Measurements from ENCODE around the gene HHIPL2. TPM values are rescaled to one million over a fixed set of nuclear protein-coding genes. Genes with fewer than 3 reads are reported as not detected.

Gene HHIPL2
- total and polyA plus RNA-seq, 2 of the 4 experiments (the other 2 are of a cell fraction) = under 0.01 to 0.12 TPM

DNA sequence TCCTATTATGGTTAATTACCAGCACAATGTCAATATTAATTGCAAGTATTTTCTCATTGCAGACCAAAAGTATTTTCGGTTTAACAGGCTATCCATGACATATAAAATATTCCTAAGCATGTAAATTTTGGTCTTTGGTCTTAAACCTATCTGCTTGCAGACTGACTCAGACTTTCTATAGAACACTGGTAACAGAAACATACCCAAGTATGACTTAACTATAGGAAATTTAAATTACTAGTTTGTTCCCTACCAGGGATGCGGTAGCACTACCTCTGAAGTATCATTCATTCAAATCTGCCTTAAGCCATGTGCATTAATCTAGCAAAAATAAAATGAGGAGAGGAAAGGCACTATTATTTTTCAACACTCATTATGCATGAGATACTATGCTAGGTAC lies 38.9 kb upstream of the HHIPL2 start:
- H2BK15ac ChIP-seq (ENCODE audit: low read depth, low read length) = no peak overlapping the region
- H3K4me1 ChIP-seq (ENCODE audit: control insufficient read depth, insufficient read depth, low read length) = peaks cover 4% of the 10 kb centered on the region; the same call in 1 of the 2 replicates
- H2AFZ ChIP-seq (replicated peaks; ENCODE audit: low read length, poor library complexity) = no peak overlapping the region
- no peaks in the 10 kb centered on the region for H4K20me1 ChIP-seq (ENCODE audit: insufficient read depth, low read length)
- ATAC-seq (ENCODE audit: low read depth) = no peak
- no peak overlapping the region for H2BK120ac ChIP-seq (ENCODE audit: low read depth, low read length)
- no peak overlapping the region for H2BK20ac ChIP-seq (ENCODE audit: low read depth, low read length)
- CTCF ChIA-PET = no interaction called here
- WGBS, 2 experiments (ENCODE audit: extremely low coverage in 2 of 2, insufficient read length in 1 of 2) = no CpG with 5 or more reads among the region's 2 CpGs
- no peak overlapping the region for H4K91ac ChIP-seq (ENCODE audit: insufficient read depth, low read depth, low read length)
- no peak overlapping the region for H3K27ac ChIP-seq (ENCODE audit: insufficient read depth, low read length)
- H3K9me1 ChIP-seq (ENCODE audit: insufficient read depth, low read length) = no peaks in the 10 kb centered on the region
- no peak overlapping the region for H3K56ac ChIP-seq (ENCODE audit: extremely low read depth, insufficient read depth, low read length)
- TF ChIP-seq FOS (IDR thresholded peaks at IDR 0.05; ENCODE audit: low read depth, low read length) = no peak
- TF ChIP-seq BHLHE40 (IDR thresholded peaks at IDR 0.05; ENCODE audit: low read depth, low read length) = no peak
- no peak for TF ChIP-seq USF2 (IDR thresholded peaks at IDR 0.05; ENCODE audit: low read depth, low read length)
- H2AK5ac ChIP-seq (ENCODE audit: low read depth, low read length) = no peak overlapping the region
- peaks cover 3% of the 10 kb centered on the region; the same call in 1 of the 2 replicates for H3K36me3 ChIP-seq (ENCODE audit: control insufficient read depth, insufficient read depth, low read length)
- in situ Hi-C loops (cut with MboI; ENCODE audit: low sequenced_read_pairs) (no loop called here), intact Hi-C loops (cut with micrococcal nuclease) (no loop called here), dilution Hi-C loops (cut with HindIII; ENCODE audit: low sequenced_read_pairs, unreplicated experiment) (no loop called here)
- H3K23ac ChIP-seq (ENCODE audit: low read depth, low read length) = no peak overlapping the region
- DNase-seq = no peak
- no peaks in the 10 kb centered on the region for H3K27me3 ChIP-seq (ENCODE audit: control insufficient read depth, insufficient read depth, low read length)
- H3K14ac ChIP-seq (replicated peaks; ENCODE audit: low read depth, low read length) = no peak overlapping the region
- no peak overlapping the region for H3K18ac ChIP-seq (ENCODE audit: low read depth, low read length)
- no peak overlapping the region for H4K8ac ChIP-seq (ENCODE audit: low read depth in 2 of 2, low read length in 2 of 2)
- H2BK5ac ChIP-seq (ENCODE audit: low read depth, low read length, poor library complexity, severe bottlenecking) = no peak overlapping the region
- H3K4me2 ChIP-seq (ENCODE audit: low read depth, low read length) = no peak overlapping the region
- no peak overlapping the region for H3K9ac ChIP-seq (ENCODE audit: low read depth, low read length)
- no TSS peak for BruUV-seq (replicated peaks)
- H3K4me3 ChIP-seq (ENCODE audit: insufficient read depth, low read depth, low read length) = no peak overlapping the region
- H3K4ac ChIP-seq (ENCODE audit: low read depth, low read length) = no peak overlapping the region
- POLR2A ChIA-PET (ENCODE audit: unreplicated experiment) = no interaction called here
- H2AK9ac ChIP-seq (replicated peaks; ENCODE audit: low read depth, low read length, poor library complexity) = no peak overlapping the region
- no peaks in the 10 kb centered on the region for H3K9me3 ChIP-seq (ENCODE audit: control insufficient read depth, insufficient read depth, low read length)
- H4K5ac ChIP-seq (ENCODE audit: low read depth, low read length) = no peak overlapping the region
- peaks cover 13 to 24% of the 10 kb centered on the region in 2 experiments for H3K79me1 ChIP-seq (ENCODE audit: low read depth in 1 of 2, low read length in 2 of 2)

Measured in IMR-90 (cell line).